Colon (tissue), 2 donors: Measurements from ENCODE around the gene ARHGEF39.
"Not testable (repeated sequence)": the region's sequence is repeated elsewhere in the genome, so short reads cannot be mapped to it uniquely, and the experiment has no call there.

Experiments used
- FAIRE-seq: peaks from 2 replicates; lab custom pipeline; 2012; peaks lifted over from hg19 to GRCh38; lab: Jason Lieb, UNC
- donor health status: control.
- donor health status: control.

The ARHGEF39 gene

DNA sequence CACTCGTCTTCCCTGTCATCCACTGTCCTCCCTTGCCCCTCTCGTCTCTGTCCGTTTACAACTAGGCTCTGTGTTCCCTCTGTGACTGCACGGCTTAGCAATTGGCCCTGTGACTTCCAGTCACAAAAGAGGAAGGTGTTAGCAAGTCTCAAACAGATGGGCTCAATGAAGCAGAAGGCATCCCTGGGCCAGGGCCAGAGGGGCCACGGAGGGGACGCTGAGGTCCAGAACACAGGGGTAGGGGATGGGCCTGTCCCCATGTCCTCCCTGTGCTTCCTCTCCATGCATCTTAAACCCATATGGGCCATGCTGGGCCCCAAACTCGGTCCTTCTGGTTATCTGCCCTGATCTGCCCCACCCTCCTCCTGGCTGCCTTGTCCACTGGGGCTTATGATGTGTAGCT lies 46.7 kb downstream of the ARHGEF39 start, which contains the start of gene CD72:
Gene CD72, minus strand, starts transcription at position 89 of the 403 bp plus-strand sequence. CDS start 110 bp downstream, outside the sequence.
- no peak for FAIRE-seq

DNA sequence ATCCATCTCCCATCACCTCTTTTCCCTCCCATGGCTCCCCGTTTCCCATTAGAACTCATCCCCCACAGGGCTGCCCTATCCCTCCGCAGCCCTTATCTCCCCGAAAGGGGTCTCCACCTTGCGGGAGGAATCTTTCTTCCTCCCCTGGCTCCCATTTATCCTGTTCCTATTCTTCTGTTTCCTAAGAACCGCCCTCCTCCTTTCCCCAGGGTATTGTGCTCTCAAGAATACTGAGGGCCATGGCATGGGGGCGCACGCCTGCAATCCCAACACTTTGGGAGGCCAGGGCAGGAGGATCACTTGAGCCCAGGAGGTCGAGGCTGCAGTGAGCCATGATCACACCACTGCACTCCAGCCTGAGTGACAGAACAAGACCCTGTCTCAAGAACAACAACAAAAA lies 47.4 kb downstream of the ARHGEF39 start:
- FAIRE-seq, result no peak

DNA sequence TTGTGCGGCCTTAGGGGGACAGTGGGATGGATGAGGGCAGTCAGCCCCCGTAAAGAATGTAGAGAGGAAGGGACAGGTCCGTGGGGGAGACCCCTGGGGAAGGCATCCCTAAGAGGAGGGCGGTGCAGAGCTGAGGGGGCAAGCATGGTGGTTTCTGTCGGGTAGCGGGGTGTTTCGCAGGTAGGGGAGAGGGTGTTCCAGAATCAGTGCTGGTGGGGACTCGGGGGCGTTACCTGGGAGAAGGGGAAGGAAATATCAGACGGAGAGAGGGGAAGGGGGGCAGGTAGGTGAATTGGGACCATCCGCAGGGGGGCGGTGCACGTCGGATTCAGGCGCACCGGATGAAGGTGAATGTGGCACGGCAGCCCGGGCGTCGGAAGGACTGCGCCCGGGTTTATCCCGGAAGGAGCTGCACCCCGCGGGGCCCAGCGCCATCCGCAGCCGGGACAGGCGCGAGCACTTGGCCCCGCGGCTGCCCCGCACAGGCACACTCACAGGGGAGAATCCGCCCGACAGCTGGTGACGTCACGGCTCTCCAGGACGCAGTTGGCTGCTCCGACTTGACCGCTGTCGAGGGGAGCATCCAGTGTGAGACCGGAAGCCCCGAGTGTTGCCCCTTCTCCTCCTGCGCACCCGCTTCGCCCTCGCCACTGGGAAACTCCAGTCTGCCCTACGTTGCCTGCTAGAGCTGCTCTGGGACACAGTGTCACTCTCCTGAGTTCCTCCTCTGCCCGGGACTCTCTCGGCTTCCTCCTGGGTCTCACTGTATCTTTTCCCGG lies 48.1 kb downstream of the ARHGEF39 start:
- no peak for FAIRE-seq

DNA sequence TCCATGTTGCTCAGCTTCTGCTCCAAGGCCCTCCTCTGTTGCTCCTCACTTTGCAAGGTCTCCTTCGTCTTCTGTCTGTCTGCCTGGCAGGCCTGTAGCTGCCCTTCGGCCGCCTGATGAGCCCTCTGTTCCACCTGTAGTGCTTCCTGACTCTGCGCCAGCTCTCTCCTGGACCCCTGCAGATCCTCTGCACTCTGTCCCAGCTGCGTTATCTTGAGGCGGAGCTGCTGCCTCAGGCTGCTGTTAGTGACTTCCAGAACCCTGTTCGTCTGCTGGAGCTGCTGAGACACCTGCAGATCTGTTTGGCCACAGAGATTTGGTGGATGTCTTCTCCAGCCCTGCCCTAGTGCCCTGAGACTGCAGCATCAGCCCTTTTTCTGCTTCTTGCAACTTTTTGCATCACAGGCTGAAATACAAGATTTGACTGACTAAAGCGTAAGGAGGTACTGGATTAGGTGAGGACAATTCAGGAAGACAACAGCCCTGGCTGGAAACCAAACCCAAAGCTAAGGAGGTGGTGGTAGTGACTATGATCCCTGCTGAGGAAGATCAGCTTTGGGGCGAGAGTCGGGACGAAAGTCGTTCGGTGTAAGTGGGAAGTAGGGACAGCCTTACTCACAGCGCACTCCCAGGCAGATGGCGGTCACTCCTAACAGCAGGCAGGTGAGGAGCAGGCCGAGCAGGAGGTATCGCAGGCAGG lies 48.9 kb downstream of the ARHGEF39 start:
- FAIRE-seq, result no peak

DNA sequence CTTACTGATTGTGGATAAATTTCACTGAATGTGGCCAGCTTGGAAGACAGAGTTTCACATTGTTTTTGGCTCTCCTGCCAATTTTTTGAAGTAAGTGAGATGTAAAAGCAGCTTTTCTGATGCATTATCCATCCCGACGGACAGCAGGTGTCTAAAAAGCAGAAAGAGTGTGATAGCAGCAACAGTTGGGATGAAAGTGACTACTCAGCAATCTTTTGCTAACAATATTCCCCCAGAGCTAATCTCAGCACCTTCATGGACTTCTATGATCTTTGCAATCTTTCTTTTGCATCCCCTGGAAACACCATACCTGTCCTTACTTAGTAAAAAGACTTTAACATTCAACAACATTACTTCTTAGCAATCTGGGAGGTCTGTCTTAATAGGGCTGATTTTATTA lies 52.2 kb downstream of the ARHGEF39 start:
- FAIRE-seq, result no peak

DNA sequence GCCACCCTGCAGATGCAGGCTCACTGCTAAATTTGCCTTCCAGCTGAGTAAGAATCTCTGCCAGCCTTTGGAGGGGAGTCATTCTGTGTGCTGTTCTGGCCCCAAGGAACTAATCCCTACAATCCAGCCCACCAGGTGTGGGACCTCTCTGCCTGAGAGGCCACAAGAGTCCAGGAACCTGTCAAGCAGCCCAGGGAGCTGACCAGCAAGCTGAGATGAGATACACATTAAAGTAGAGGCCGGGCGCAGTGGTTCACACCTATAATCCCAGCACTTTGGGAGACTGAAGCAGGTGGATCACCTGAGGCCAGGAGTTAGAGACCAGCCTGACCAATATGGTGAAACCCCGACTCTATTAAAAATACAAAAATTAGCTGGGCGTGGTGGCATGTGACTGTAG lies 52.9 kb downstream of the ARHGEF39 start:
- not testable (repeated sequence) for FAIRE-seq

DNA sequence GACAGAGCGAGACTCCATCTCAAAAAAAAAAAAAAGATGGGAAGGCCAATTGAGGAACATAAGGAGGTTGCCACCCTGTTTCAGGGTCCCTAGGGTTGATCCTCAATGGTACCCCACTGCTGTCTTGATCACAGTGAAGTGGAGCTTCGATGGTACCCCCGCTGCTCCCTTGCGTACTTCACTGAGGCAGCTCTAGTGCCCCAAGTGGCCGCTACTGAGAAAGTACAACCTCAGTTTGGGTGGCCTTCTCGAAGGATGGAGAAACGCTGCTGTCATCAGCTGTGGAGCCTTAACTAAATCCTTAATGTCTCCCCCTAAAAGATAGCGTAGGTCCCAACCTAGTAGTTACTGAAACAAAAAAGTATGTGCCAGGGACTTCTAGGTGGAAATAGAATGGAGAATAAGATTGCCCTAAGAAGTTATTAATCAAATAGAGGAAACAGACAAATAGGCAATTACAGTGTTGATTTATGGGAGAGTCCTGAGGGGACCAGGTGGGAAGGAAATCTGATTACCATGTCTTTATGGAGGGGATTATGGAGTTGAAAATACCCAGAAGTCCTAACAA lies 53.7 kb downstream of the ARHGEF39 start:
- FAIRE-seq, result no peak

DNA sequence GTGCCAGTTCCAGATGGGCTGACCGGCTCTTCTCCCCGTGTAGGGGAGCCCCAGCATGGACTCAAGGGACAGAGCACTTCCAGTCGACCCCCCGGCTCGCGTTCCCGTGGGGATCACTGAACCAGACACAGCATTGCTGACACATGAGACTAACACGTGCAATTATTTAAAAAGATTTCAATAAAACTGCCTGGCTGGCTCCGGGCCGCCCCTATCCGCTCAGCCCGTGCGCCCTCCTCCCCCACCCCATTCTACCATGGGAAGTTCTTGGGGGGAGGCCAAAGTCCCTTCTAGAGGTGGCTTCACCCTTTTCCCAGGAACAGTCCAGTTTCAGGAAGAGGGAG lies 55.2 kb downstream of the ARHGEF39 start:
- no peak for FAIRE-seq
